Endothelial cell of umbilical vein (primary cell): ENCODE data around the gene MYCBP. TPM values are rescaled to one million over a fixed set of nuclear protein-coding genes. Genes with fewer than 3 reads are reported as not detected.

Experiments used
- BruUV-seq: library from RNA; stranded (reverse); fragments of 400-500 nt; replicated peaks from 2 replicates; lab custom pipeline; 2021; lab: Mats Ljungman, UMichigan
- CTCF ChIA-PET: fragments of 300-600, 350-600 bp; sonication (Branson Sonifier 250); formaldehyde crosslinking; loops from one replicate; lab custom pipeline; 2021; ENCODE audit warnings: antibody characterized with exemption, inconsistent platforms; lab: Charles Lee
- POLR2A ChIA-PET: fragments of 300-600, 350-600 bp; sonication (Branson Sonifier 250); formaldehyde crosslinking; loops from one replicate; lab custom pipeline; 2021; ENCODE audit warnings: antibody characterized with exemption, inconsistent platforms; lab: Charles Lee
- DNase-seq: peaks from one replicate; pipeline ENCODE4 v3.0.0-alpha.2; 2011; ENCODE audit warnings: low read depth, low spot score
- FAIRE-seq: peaks from 2 replicates; lab custom pipeline; 2011; peaks lifted over from hg19 to GRCh38; lab: Jason Lieb, UNC
- H2AFZ ChIP-seq: 2 replicates; pipeline ENCODE4 v1.6.0; 2012; ENCODE audit warnings: low read depth, low read length, control low read depth, inconsistent platforms
- H3K27ac ChIP-seq: 2 replicates; pipeline ENCODE4 v1.5.1; 2011; ENCODE audit warnings: low read depth, mild to moderate bottlenecking, control low read depth, low read length, moderate library complexity; ENCODE audit not compliant: insufficient read depth
- H3K27me3 ChIP-seq, 2 experiments: 2 replicates each; pipeline versions ENCODE4 v1.6.0 to v1.6.1; 2011; ENCODE audit warnings: low read length in 2 of 2, mixed read lengths in 1 of 2; ENCODE audit not compliant: control insufficient read depth in 2 of 2, insufficient read depth in 2 of 2
- H3K36me3 ChIP-seq, 2 experiments: 2 replicates in 1 of 2; 3 replicates in 1 of 2; pipeline ENCODE4 v1.5.1; 2011; ENCODE audit warnings: low read length in 2 of 2, mild to moderate bottlenecking in 1 of 2, moderate library complexity in 1 of 2; ENCODE audit not compliant: control insufficient read depth in 2 of 2, insufficient read depth in 2 of 2; ENCODE audit errors: extremely low read depth in 1 of 2
- H3K4me1 ChIP-seq: 3 replicates; pipeline ENCODE4 v1.5.1; 2011; ENCODE audit warnings: mild to moderate bottlenecking, low read length; ENCODE audit not compliant: control insufficient read depth, insufficient read depth; ENCODE audit errors: extremely low read depth
- H3K4me2 ChIP-seq: 2 replicates; pipeline ENCODE4 v1.6.1; 2011; ENCODE audit warnings: low read length, control low read depth, mixed read lengths; ENCODE audit not compliant: insufficient read depth
- H3K4me3 ChIP-seq, 3 experiments: fragments of 200-600 bp in 1 of 3; sonication (generic), shearing (Covaris generic) in 1 of 3; replicated peaks in 1 of 3; 2 replicates each; pipeline ENCODE4 v1.5.1; 2011 to 2016; ENCODE audit warnings: control low read depth in 3 of 3, low read length in 3 of 3, mild to moderate bottlenecking in 2 of 3, inconsistent platforms in 1 of 3, low read depth in 1 of 3, moderate library complexity in 1 of 3; ENCODE audit not compliant: insufficient read depth in 1 of 3
- H3K79me2 ChIP-seq: 2 replicates; pipeline ENCODE4 v1.6.0; 2012; ENCODE audit warnings: low read length, inconsistent platforms; ENCODE audit not compliant: control insufficient read depth, insufficient read depth
- H3K9ac ChIP-seq: replicated peaks from 2 replicates; pipeline ENCODE3; 2011; ENCODE audit warnings: low read length, control low read depth; ENCODE audit not compliant: insufficient read depth; ENCODE audit errors: extremely low read depth
- H3K9me1 ChIP-seq: replicated peaks from 3 replicates; pipeline ENCODE4 v1.6.0; 2011; ENCODE audit warnings: mild to moderate bottlenecking, low read length; ENCODE audit not compliant: control insufficient read depth, insufficient read depth; ENCODE audit errors: extremely low read depth
- H3K9me3 ChIP-seq: replicated peaks from 2 replicates; pipeline ENCODE4 v1.5.1; 2012; ENCODE audit warnings: low read length, inconsistent platforms; ENCODE audit not compliant: control insufficient read depth, insufficient read depth
- H4K20me1 ChIP-seq: replicated peaks from 2 replicates; pipeline ENCODE3; 2011; ENCODE audit warnings: mild to moderate bottlenecking, low read length; ENCODE audit not compliant: control insufficient read depth, insufficient read depth; ENCODE audit errors: extremely low read depth
- EZH2 ChIP-seq: IDR thresholded peaks from 2 replicates; pipeline ENCODE4 v1.6.1; 2012; ENCODE audit warnings: borderline replicate concordance, low read depth, mild to moderate bottlenecking, moderate library complexity, low read length, inconsistent platforms; ENCODE audit not compliant: severe bottlenecking
- FOS ChIP-seq: IDR thresholded peaks from 2 replicates; pipeline ENCODE4 v1.6.1; 2011; ENCODE audit warnings: mild to moderate bottlenecking, low read length, moderate library complexity, borderline replicate concordance; ENCODE audit not compliant: insufficient read depth
- JUN ChIP-seq: IDR thresholded peaks from 2 replicates; pipeline ENCODE4 v1.6.1; 2011; ENCODE audit warnings: borderline replicate concordance, low read depth; ENCODE audit not compliant: insufficient read length, insufficient read depth
- POLR2A ChIP-seq: IDR thresholded peaks from 2 replicates; pipeline ENCODE4 v1.6.1; 2012; ENCODE audit warnings: low read depth, mild to moderate bottlenecking, control low read depth, low read length
- dilution Hi-C: fragments of 300-500 bp; cut with MboI; formaldehyde crosslinking; loops from one replicate; pipeline ENCODE4 v1.15.0; 2019; ENCODE audit warnings: low sequenced_read_pairs; ENCODE audit not compliant: extremely low pct_ligation_motif_present
- intact Hi-C: fragments of 100-400 bp; cut with micrococcal nuclease; formaldehyde crosslinking; loops from one replicate; pipeline ENCODE4 v1.10.0; 2022
- polyA plus RNA-seq, 4 experiments: library from polyadenylated mRNA; depleted of rRNA in 3 of 4; stranded (reverse) in 3 of 4; unstranded in 1 of 4; fragments of >200 nt; gene quantifications; 2 replicates each; pipeline versions ENCODE4 v1.2.1 to v1.2.3, GENCODE V29; 2011 to 2012; ENCODE audit warnings: missing spikeins in 1 of 4
- total RNA-seq: library from RNA; stranded (reverse); gene quantifications from 2 replicates; pipeline ENCODE4 v1.2.3, GENCODE V29; 2021
- TF ChIP-seq, protein P1 (sequence below): IDR thresholded peaks from 2 replicates; pipeline ENCODE4 v1.6.1; 2011; ENCODE audit not compliant: insufficient read depth, insufficient read length
- TF ChIP-seq, protein P2 (sequence below), 2 donors: IDR thresholded peaks; 1 replicate in 1 of 2; 2 replicates in 1 of 2; pipeline ENCODE4 v1.5.1; 2011; ENCODE audit warnings: low read length in 2 of 2, mild to moderate bottlenecking in 2 of 2, moderate library complexity in 2 of 2, control low read depth in 1 of 2, inconsistent platforms in 1 of 2, low read depth in 1 of 2; ENCODE audit not compliant: insufficient read depth in 1 of 2; ENCODE audit errors: extremely low read depth in 1 of 2

Gene MYCBP
- total and polyA plus RNA-seq, 2 donors (not counting 3 experiments of a cell fraction or from before 2014, with no cell fraction given): 9.5 to 23.1 TPM

DNA sequence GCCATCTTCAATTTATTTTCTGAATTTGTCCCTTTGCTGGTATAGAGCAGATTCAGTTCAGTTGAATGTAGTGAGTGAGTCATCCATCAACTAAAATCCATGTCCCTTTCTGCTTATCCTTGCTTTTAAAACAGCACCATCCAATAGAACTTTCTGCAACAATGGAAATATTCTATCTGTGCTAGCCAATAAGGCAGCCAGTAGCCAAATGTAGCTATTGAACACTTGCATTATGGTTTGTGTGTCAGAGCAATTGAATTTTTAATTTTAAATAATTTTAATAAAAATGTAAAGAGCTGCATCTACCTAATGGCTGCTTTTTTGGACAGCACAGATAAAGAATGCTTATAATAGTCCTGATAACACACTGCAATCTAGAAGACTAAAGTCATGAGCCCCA is 8.3 kb upstream of the MYCBP start, which contains the start of gene GJA9:
TSS of gene GJA9 (minus strand) at position 101 of the 400 bp plus-strand sequence. CDS start 5,489 bp downstream, outside the sequence.
- H3K27ac ChIP-seq: no peak within 1 kb of the TSS
- ChIA-PET POLR2A (no interaction called here), CTCF (interaction anchor here (0.7 to 1.1 kb wide), 3 partner anchors 9 to 211 kb away, joined by 3 to 6 read pairs (median 3); no protein-coding TSS in a partner anchor)
- no peak within 1 kb of the TSS for H3K4me3 ChIP-seq
- H2AFZ ChIP-seq: no peak within 1 kb of the TSS
- no peaks in the 10 kb centered on the region for H3K9me1 ChIP-seq
- FAIRE-seq (peak; percentile 35), DNase-seq (no peak)
- dilution Hi-C loops (no loop called here), intact Hi-C loops (no loop called here)
- H4K20me1 ChIP-seq: no peaks in the 10 kb centered on the region
- H3K27me3 ChIP-seq: no peaks in the 10 kb centered on the region
- no peaks in the 10 kb centered on the region for H3K36me3 ChIP-seq
- no peaks in the 10 kb centered on the region for H3K4me1 ChIP-seq
- no peak within 1 kb of the TSS for H3K9ac ChIP-seq
- BruUV-seq: no TSS peak
- no peak within 1 kb of the TSS for H3K4me2 ChIP-seq
- H3K9me3 ChIP-seq: no peaks in the 10 kb centered on the region
- no peaks in the 10 kb centered on the region for H3K79me2 ChIP-seq
- TF ChIP-seq EZH2 (no peak), POLR2A (no peak), FOS (peak; percentile 20), JUN (no peak)
- TF ChIP-seq, protein P1, sequence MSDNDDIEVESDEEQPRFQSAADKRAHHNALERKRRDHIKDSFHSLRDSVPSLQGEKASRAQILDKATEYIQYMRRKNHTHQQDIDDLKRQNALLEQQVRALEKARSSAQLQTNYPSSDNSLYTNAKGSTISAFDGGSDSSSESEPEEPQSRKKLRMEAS: no peak
- TF ChIP-seq, protein P2, sequence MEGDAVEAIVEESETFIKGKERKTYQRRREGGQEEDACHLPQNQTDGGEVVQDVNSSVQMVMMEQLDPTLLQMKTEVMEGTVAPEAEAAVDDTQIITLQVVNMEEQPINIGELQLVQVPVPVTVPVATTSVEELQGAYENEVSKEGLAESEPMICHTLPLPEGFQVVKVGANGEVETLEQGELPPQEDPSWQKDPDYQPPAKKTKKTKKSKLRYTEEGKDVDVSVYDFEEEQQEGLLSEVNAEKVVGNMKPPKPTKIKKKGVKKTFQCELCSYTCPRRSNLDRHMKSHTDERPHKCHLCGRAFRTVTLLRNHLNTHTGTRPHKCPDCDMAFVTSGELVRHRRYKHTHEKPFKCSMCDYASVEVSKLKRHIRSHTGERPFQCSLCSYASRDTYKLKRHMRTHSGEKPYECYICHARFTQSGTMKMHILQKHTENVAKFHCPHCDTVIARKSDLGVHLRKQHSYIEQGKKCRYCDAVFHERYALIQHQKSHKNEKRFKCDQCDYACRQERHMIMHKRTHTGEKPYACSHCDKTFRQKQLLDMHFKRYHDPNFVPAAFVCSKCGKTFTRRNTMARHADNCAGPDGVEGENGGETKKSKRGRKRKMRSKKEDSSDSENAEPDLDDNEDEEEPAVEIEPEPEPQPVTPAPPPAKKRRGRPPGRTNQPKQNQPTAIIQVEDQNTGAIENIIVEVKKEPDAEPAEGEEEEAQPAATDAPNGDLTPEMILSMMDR (IDR thresholded peaks at IDR 0.05; ENCODE audit: extremely low read depth in 1 of 2, insufficient read depth in 1 of 2, low read depth in 1 of 2, low read length in 2 of 2): no peak
